GM18511 (cell line): ENCODE data around the gene SMOC1.
"Not testable (repeated sequence)": the region's sequence is repeated elsewhere in the genome, so short reads cannot be mapped to it uniquely, and the experiment has no call there.

Source experiments
- ATAC-seq: cut with Tn5 transposase; IDR thresholded peaks from one replicate; pipeline ENCODE4 v1.9.1; 2021; ENCODE audit warnings: mild to moderate bottlenecking, moderate library complexity; ENCODE audit not compliant: unreplicated experiment

Gene SMOC1

GRCh38 chr14:69896972-69897371 is 17.8 kb downstream of the SMOC1 start:
- no peak for ATAC-seq

DNA sequence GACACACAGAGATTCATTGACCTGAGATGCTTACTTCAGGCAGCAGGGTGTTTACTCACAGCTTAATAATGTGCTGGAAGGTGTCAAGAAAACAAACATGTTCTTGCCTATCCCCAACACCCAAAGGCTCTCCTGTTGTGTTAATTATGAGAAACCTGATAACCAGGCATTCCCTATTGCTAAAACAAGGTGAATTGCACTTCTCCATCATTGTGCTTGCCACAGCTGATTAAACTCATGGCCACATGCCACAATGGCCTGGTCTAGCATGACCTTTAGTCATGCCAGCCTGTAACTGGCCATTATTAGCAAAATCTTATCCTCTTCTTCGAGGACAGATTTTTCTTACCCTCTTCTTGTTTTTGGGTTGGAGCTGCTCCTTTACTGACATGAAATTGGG is 21.4 kb downstream of the SMOC1 start:
- ATAC-seq = no peak

DNA sequence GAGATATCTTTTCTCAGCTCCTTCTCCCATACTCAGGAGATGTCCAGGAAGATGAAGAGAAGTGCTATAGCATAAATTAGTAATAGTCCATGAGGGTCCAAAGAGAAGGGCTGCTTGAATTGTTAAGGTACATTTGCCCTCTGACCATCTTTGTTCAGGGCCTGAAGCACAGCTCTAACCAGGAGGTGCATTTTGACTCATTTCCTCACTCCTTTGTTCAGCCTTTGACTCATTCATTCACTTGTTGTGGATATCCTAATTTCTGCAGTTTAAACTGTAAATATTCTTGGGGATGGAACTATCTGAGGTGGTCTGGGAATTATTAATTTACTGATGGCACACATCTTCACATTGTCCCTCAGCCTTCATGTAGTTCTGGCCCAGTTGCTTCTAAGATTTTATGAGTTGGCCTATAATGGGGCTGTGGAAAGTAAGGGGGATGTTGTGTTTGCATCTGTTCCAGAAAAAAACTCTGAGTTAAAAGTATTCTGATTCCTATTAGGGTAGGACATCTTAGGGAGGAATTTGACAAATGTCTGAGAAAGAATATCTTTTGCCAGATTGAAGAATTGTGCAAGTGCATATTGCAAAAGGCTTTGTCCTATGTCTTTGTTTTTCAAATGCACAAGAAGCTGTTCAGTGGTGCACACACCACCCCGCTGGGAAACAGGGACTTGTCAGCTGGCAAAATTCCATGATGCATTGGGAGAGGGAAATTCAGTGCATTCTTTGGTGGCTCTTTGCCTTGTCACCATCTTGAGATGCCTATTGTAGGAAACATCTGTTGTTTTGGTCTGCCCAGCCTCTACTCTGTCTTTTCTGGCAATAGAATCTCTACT is 22.1 kb downstream of the SMOC1 start:
- no peak for ATAC-seq

- not testable (repeated sequence) for ATAC-seq
These were observed 23.8 kb downstream of the SMOC1 start for GRCh38 chr14:69903046-69903445.

DNA sequence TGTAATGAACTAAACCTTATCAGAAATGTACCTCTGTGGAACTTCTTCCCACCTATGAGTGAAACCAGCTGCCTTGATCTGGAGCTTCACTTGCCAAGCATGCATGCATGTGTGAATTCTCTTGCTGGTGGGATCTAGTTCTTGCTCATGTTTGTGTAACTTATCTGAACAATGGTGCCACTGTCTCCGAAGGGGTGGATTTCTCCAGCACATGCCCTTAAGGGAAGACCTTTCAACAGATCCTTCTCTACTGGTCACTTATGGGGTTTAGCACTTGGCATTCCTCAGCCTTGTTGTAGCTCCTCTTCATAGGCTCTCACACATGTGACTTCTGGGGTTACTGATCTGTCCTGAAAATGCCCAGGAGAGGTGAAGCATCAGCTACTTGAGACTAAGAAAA is 25.0 kb downstream of the SMOC1 start:
- no peak for ATAC-seq

DNA sequence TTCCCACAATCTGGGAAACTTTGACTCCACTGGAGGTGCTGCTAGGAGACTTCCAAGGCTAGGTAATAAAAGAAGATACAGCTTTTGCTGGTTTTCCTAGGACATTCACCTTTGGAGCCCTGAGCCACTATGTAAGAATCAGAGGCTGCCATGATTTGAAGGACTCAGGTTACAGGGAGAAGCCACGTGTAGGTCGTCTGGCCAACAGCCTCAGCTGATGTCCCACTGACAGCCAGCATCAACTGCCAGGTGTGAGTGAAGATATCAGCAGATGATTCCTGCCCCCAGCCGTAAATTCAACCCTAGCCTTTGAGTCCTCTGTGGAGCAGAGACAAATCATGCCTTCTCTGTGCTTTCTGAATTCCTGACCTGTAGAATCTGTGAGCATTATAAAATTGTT is 27.0 kb downstream of the SMOC1 start:
- ATAC-seq = no peak

DNA sequence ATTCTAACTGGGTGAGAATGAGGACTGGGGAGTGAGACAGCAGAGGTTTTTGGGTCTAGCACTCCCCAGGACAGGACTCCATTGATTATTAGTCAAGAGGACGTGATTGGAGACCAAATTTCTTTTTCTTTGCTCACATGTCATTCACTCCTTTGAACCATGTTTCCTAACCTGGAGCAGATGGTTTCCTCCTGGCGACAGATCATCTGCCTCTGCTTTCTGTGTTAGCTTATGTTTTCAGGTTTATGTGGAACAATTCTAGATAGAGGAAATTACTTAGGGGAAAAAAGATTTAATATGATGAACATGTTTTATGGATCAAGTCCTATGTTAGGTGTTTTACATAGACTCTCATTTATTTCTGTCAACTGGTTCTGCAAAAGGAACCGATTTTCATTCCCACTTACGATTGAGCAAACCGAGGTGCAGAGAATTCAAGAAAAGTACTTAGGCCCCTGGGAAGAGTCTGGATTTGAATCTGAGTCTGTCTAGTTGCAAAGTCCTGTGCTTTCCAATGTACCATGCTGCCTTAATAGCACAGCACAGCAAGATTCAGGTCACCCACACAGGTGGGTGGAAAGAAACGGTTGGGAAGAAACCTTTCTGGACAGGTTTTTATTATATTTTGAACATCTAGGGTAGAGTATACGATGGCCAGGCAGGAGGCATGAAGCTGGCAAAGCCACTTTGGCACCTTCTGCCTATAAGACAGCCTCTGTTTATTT is 30.8 kb downstream of the SMOC1 start:
- ATAC-seq = no peak

GRCh38 chr14:69910871-69911270 is 31.7 kb downstream of the SMOC1 start:
- ATAC-seq = no peak

DNA sequence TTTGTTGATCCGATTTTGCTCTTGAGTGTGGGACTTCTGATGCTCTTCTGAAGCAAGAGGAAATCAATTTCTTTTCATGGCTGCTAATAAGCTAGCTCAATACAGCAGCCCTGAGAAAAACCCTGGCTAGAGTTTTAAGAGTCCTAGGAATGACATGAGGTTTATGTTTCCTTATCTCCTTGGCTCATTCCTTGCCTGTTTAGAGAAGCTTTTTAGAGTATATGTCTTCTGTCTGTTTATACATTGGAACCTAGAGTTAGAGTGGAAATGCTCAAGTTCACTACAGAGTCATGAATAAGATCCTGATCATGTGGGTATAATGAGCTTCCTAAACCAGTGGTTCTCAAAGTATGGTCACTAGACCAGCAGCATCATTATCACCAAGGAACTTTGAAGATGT is 34.5 kb downstream of the SMOC1 start:
- ATAC-seq = no peak

DNA sequence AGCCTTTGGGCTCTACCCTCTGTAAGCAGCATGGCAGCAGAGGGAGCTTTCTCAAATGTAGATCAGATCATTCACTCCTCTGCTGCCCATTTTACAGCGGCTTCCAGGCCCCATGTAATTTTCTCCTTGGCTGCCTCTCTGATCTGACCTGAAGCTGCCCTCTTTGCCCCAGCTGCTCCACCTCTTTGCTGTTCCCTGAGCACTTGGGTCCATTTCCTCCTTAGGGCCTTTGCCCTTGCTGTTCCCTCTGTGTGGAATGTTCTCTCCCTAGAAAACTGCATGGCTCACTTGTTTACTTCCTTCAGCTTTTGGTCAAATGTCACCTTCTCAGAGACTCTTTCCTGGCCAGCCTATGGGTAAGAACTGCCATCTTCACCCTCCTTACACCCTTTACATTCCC is 37.2 kb downstream of the SMOC1 start:
- ATAC-seq = no peak

DNA sequence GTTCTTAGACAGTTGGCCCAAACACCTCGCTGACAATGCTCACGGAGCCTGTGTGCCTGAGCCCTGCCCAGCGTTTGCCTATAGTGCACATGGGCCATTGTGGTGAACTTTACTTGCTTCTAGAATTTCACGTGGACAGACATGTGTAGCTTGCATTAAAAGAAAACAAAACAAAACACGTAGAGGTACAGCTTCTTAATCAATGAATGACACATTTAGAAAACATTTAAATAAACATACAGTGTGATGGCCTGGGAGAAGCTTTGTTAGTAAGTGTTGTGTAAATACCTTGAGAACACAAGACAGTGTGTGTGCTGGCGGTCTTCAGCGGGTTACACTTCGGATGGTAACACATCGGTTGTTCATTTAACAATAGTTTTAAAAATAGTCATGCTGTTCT is 38.1 kb downstream of the SMOC1 start:
- no peak for ATAC-seq

- ATAC-seq = no peak
These were observed 40.6 kb downstream of the SMOC1 start for GRCh38 chr14:69919815-69920214.

- ATAC-seq = no peak
These were observed 41.8 kb downstream of the SMOC1 start for GRCh38 chr14:69921052-69921451.

- ATAC-seq = no peak
These were observed 43.0 kb downstream of the SMOC1 start for GRCh38 chr14:69922198-69922597.

- no peak for ATAC-seq
These were observed 45.0 kb downstream of the SMOC1 start for GRCh38 chr14:69924201-69924600.

DNA sequence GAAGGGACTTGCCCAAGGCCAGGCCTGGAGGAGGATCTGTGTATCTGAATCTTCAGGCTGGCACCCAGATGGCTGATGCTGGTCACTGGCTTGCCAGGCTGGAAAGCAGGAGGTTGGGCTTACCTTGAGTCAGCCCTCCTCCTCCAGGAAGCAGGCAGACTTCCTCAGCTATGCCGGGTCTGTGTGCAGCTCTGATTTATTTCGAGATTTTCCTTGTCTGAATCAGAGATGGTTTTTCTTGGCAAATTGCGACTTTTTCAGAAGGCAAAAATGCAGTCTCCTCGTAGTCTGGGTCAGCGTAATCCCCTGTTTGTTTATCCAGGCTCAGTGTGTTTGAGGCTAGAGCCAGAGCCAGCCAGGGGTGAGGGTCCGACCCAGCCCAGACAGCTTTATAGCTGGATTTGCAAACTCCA is 48.9 kb downstream of the SMOC1 start:
- ATAC-seq = no peak

DNA sequence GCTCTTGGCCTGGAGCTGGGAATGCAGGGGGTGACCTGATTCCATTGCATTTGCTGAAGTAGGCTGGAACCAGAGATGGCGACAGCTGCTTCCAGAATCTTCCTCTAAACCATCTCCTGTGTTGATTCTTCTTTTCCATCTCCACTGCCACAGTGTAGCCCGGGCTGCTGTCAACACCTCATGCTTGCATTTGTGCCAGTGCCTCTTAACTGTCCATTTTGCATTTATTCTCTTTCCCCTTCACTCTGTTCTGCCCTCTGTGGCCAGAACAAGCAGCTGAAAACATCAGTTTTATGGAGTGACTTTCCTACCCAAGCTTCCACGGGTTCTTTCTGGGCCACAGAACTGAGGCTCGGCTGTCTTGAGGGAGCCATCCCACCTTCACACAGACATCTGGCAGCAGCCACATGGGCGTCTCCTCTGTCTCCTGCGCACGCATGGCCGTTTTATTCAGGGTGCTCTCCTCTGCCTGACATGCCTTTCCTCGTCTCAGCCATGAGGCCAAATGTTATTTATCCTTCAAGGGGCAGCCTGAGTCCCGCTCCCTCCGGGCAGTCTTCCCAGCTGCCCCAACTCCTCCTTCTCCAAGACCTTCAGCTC is 51.7 kb downstream of the SMOC1 start:
- ATAC-seq = no peak

GRCh38 chr14:69931960-69932359 is 52.7 kb downstream of the SMOC1 start:
- no peak for ATAC-seq

DNA sequence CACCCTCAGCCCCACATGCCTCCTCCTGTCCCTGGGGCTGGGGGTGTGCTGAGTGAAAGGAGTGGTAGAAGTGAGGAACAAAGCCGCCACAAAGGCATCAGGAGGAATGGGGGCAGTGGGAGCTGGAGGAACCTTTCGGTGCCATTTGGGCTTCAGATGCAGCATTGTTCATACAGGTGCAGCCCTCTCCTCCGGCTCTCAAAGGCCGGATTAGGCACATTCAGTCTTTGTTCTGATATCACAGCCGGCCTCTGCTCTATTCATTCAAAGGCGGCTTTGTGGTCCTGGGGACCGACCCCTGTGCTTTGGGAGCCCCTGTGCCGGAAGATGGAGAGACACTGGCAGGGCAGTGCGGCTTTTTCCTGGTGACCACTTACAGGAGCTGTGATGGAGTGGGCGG is 53.2 kb downstream of the SMOC1 start:
- ATAC-seq = no peak

- ATAC-seq = no peak
These were observed 54.5 kb downstream of the SMOC1 start for GRCh38 chr14:69933623-69934275.

DNA sequence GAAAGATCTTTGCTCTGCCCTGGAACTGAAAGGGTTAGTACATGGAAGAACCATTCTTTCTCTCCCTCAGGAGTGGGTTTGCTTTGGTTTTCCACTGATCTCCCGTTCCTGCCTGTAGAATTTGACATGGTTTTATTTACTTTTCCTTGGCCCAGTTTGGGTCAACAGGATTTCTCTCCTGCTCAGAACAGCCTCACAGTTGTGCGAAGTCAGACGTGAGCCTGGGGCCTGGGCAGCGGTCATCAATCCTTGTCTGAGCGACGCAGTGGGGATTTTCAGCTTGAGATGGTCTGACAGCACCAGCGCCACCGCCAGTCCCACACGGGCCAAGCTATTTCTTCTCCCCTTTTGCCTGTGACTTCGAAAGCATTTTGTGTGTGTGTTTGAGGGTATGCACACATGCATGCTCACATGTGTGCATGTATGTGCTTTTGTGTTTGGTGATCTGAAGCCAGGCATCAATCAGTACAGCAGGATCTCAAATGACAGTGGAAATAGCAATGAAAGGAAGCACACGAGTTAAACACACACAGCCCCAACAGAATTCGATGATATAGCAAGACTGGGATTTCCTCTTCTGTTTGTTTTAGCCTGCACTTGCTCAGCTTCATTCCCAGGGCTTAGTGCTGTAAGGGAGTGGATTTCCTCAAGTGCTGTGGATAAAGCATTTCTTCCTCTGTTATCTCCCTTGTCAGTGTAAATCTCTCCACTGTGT is 58.3 kb downstream of the SMOC1 start:
- ATAC-seq = no peak
